Suppressor macrophage (primary cell): ENCODE data around the gene SLC25A33.
A peak's percentile ranks its signal among the peaks of the same experiment; 100 is the strongest.

Experiments used
- DNase-seq, 4 experiments: peaks; one replicate each; pipeline ENCODE4 v3.0.0-alpha.2; 2020 to 2022

The SLC25A33 gene

GRCh38 chr1:9589144-9589718 is 50.0 kb downstream of the SLC25A33 start:
- DNase-seq: peak; percentile 38 to 67 (median 50)

- peak in 1 of 4 experiments; percentile 13 for DNase-seq
Measured at GRCh38 chr1:9589719-9590157, 50.5 kb downstream of the SLC25A33 start.

- no peak for DNase-seq
Measured at GRCh38 chr1:9590201-9590600, 50.9 kb downstream of the SLC25A33 start.

- DNase-seq: peak; percentile 14 to 56 (median 38)
Measured at GRCh38 chr1:9590945-9591668, 51.8 kb downstream of the SLC25A33 start.

GRCh38 chr1:9591669-9592509 is 52.6 kb downstream of the SLC25A33 start:
- DNase-seq: peak; percentile 11 to 59 (median 43)

- DNase-seq: no peak
Measured at GRCh38 chr1:9592510-9593075, 53.3 kb downstream of the SLC25A33 start.

GRCh38 chr1:9593147-9593491 is 53.9 kb downstream of the SLC25A33 start:
- DNase-seq: no peak

GRCh38 chr1:9593492-9594465 is 54.5 kb downstream of the SLC25A33 start:
- peak; percentile 82 to 88 (median 87) for DNase-seq

GRCh38 chr1:9594471-9595155 is 55.3 kb downstream of the SLC25A33 start:
- no peak for DNase-seq

GRCh38 chr1:9595156-9595967 is 56.1 kb downstream of the SLC25A33 start:
- no peak for DNase-seq

GRCh38 chr1:9595968-9596340 is 56.7 kb downstream of the SLC25A33 start:
- no peak for DNase-seq

- DNase-seq: no peak
Measured at GRCh38 chr1:9596415-9597123, 57.3 kb downstream of the SLC25A33 start.

GRCh38 chr1:9597361-9598315 is 58.4 kb downstream of the SLC25A33 start:
- no peak for DNase-seq

- DNase-seq: no peak
Measured at GRCh38 chr1:9598316-9598700, 59.0 kb downstream of the SLC25A33 start.

- no peak for DNase-seq
Measured at GRCh38 chr1:9599741-9600140, 60.5 kb downstream of the SLC25A33 start.

GRCh38 chr1:9600861-9601834 is 61.9 kb downstream of the SLC25A33 start:
- DNase-seq: no peak
